Activated CD4-positive, alpha-beta T cell treated with anti-CD3 and anti-CD28 coated beads, Interleukin-2, amount 10 ng/mL, durations not matched to agents 7 days and 5 days (primary cell): ENCODE data around the gene CPLX1. TPM values are rescaled to one million over a fixed set of nuclear protein-coding genes. Genes with fewer than 3 reads are reported as not detected.
"Not testable (repeated sequence)": the region's sequence is repeated elsewhere in the genome, so short reads cannot be mapped to it uniquely, and the experiment has no call there.

ENCODE experiments used
- CTCF ChIA-PET: fragments of 350-600 bp; sonication (Branson Sonifier 250); formaldehyde crosslinking; loops from one replicate; lab custom pipeline; 2021; ENCODE audit warnings: antibody characterized with exemption; lab: Charles Lee
- POLR2A ChIA-PET: fragments of 350-600 bp; sonication (Branson Sonifier 250); formaldehyde crosslinking; loops from one replicate; lab custom pipeline; 2021; ENCODE audit warnings: antibody characterized with exemption; lab: Charles Lee
- DNase-seq: peaks from one replicate; pipeline ENCODE4 v3.0.0-alpha.2; 2020
- H3K27ac Mint-ChIP-seq: one replicate; pipeline ENCODE4 v1.8.0; 2021; ENCODE audit warnings: mild to moderate bottlenecking, moderate library complexity, mixed read lengths
- H3K27me3 Mint-ChIP-seq: one replicate; pipeline ENCODE4 v1.8.0; 2021; ENCODE audit warnings: mixed read lengths
- H3K36me3 Mint-ChIP-seq: one replicate; pipeline ENCODE4 v1.8.0; 2021; ENCODE audit warnings: low read depth, mixed read lengths
- H3K4me1 Mint-ChIP-seq: one replicate; pipeline ENCODE4 v1.8.0; 2021; ENCODE audit warnings: mixed read lengths
- H3K4me3 Mint-ChIP-seq: one replicate; pipeline ENCODE4 v1.8.0; 2021; ENCODE audit warnings: mild to moderate bottlenecking, moderate library complexity, mixed read lengths
- H3K9me3 Mint-ChIP-seq: one replicate; pipeline ENCODE4 v1.8.0; 2021; ENCODE audit warnings: mixed read lengths
- total RNA-seq, 2 experiments: library from RNA; stranded (reverse); gene quantifications; one replicate each; pipeline ENCODE4 v1.2.3, GENCODE V29; 2021

CPLX1 gene
- total RNA-seq, 2 experiments from 2014 or later, result 0.17 to 0.42 TPM

GRCh38 chr4:788636-789297 lies 37.2 kb downstream of the CPLX1 start:
- POLR2A ChIA-PET, result no interaction called here
- H3K4me3 Mint-ChIP-seq, result no peak overlapping the region
- peaks cover 39% of the 10 kb centered on the region for H3K27me3 Mint-ChIP-seq
- H3K4me1 Mint-ChIP-seq, result peaks cover 26% of the 10 kb centered on the region
- H3K9me3 Mint-ChIP-seq, result no peaks in the 10 kb centered on the region
- DNase-seq, result no peak
- CTCF ChIA-PET, result no interaction called here
- H3K27ac Mint-ChIP-seq, result no peak overlapping the region
- H3K36me3 Mint-ChIP-seq, result peaks cover 2% of the 10 kb centered on the region

- H3K9me3 Mint-ChIP-seq, result no peaks in the 10 kb centered on the region
- H3K27me3 Mint-ChIP-seq, result peaks cover 35% of the 10 kb centered on the region
- H3K27ac Mint-ChIP-seq, result no peak overlapping the region
- ChIA-PET POLR2A (no interaction called here), CTCF (no interaction called here)
- no peak for DNase-seq
- H3K4me3 Mint-ChIP-seq, result no peak overlapping the region
- H3K36me3 Mint-ChIP-seq, result peaks cover 2% of the 10 kb centered on the region
- H3K4me1 Mint-ChIP-seq, result peaks cover 26% of the 10 kb centered on the region
Observed at GRCh38 chr4:788006-788635, 37.8 kb downstream of the CPLX1 start.

DNA sequence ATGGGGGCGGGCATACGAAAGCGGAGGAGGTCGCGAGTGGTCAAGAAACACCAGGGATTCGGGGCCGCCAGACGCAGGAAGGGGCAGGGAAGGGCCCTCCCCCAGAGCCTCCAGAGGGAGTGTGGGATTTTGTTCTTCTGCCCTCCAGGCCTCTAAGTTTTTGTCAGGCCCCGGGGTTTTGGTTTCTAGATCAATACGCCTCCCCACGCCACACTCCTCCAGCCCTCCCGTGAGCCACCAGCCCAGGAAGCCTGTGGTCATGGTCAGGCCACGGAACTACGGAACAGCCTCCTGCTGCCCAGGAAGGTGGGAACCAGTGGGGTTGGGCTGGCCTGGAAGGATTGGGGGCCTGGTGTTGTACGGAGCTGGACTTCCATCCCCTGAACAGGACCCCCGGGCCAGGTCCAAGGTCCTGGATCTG lies 38.4 kb downstream of the CPLX1 start:
- Mint-ChIP-seq H3K27ac (no peak overlapping the region), H3K4me1 (peaks cover 24% of the 10 kb centered on the region), H3K9me3 (no peaks in the 10 kb centered on the region), H3K36me3 (peaks cover 2% of the 10 kb centered on the region), H3K4me3 (no peak overlapping the region), H3K27me3 (peaks cover 29% of the 10 kb centered on the region)
- DNase-seq, result no peak
- POLR2A ChIA-PET, result no interaction called here
- CTCF ChIA-PET, result no interaction called here

GRCh38 chr4:786861-787300 lies 39.0 kb downstream of the CPLX1 start:
- Mint-ChIP-seq H3K27me3 (peaks cover 26% of the 10 kb centered on the region), H3K4me3 (no peak overlapping the region), H3K9me3 (no peaks in the 10 kb centered on the region), H3K27ac (no peak overlapping the region), H3K4me1 (peaks cover 28% of the 10 kb centered on the region), H3K36me3 (peaks cover 2% of the 10 kb centered on the region)
- POLR2A ChIA-PET, result no interaction called here
- CTCF ChIA-PET, result interaction anchor here (0.6 kb wide), 1 partner anchor 429 kb away, joined by 3 read pairs; no protein-coding TSS in a partner anchor
- no peak for DNase-seq

GRCh38 chr4:786074-786741 lies 39.7 kb downstream of the CPLX1 start:
- no peaks in the 10 kb centered on the region for H3K9me3 Mint-ChIP-seq
- H3K4me1 Mint-ChIP-seq, result peaks cover 29% of the 10 kb centered on the region
- peaks cover 26% of the 10 kb centered on the region for H3K27me3 Mint-ChIP-seq
- no peak for DNase-seq
- no peak overlapping the region for H3K4me3 Mint-ChIP-seq
- ChIA-PET CTCF (interaction anchor here (0.6 kb wide), 1 partner anchor 429 kb away, joined by 3 read pairs; no protein-coding TSS in a partner anchor), POLR2A (no interaction called here)
- H3K27ac Mint-ChIP-seq, result no peak overlapping the region
- H3K36me3 Mint-ChIP-seq, result peaks cover 2% of the 10 kb centered on the region

DNA sequence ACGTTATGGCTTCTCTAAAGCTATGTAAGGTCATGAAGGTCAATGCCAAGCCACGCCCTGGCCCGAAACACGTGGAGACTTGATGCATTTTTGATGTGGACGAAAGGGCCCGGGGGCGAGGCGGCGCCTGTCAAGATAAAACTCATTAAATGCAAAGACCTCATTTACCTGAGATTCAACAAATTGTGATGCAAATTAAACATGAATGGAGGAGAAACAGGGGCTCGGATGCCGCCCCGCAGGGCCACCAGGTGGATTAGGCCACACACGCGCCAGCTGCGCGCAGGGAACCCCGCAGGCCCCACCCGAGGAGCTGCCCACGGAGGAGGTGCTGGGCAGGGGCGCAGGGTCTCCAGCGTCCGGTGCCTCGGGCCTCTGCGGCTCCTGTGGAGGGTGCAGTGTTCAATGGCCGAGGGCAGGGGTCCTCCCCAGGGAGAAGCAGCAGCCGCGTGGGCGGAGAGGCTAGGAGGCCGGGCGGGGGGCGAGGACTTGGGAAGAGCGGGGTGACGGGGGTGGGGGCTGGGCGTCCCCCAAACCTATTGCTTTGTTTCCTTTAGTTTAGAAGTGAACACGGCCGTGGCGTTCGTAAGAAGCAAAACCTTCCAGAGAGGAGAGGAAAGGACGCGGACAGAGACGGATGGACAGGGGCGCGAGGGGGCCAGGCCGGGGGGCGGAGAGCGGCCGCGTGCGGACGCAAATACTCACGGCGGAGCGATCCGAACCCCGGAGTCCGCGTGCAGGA lies 40.4 kb downstream of the CPLX1 start:
- POLR2A ChIA-PET, result no interaction called here
- H3K27me3 Mint-ChIP-seq, result peaks cover 22% of the 10 kb centered on the region

DNA sequence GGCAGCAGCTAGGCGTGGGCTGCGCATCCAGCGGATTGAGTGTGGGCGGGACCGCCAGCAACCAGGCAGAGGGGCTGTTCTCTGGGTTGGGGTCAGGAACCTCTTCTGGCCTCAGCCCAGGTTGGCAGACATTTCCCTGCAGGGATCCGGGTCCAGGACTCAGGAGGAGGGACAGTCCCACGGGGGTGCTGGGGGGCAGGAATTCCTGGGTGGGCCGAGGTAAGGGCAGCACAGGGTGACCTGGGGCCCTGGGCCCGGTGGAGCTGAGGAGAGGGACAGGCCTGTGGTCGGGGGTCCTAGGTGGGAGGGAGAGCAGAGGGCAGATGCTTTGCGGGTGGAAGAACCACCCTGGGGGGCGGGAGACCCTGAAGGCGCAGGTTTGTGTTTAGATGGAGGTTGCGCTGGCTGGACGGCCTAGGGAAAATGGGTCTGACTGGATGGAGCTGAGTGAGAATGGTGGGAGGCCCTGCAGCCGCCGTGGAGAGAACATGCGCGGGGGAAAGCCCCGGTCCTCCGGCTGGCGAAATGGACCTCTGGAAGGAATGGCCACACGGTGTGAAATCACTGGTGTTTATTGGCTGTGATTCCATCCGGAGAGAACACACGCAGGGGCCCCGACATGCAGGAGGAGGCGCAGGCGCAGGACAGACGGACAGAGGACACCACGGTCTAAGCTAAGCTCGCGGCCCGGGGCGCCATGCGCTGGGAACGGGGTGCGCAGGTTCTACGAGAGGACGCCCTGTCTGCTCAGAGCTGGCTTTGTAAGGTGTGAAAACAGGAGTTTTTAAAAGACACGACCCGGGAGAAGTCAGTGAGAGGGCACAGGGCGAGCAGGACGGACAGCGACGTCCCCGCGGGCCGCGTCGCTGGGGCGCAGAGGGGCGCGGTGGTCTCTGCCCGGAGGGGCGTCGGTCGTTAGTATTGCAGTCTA lies 41.3 kb downstream of the CPLX1 start:
- Mint-ChIP-seq H3K27me3 (peaks cover 21% of the 10 kb centered on the region), H3K9me3 (no peaks in the 10 kb centered on the region), H3K27ac (no peak overlapping the region), H3K4me1 (peaks cover 40% of the 10 kb centered on the region), H3K4me3 (no peak overlapping the region), H3K36me3 (peaks cover 13% of the 10 kb centered on the region)
- ChIA-PET CTCF (interaction anchor here (0.9 to 1.8 kb wide), 3 partner anchors 9 to 42 kb away, joined by 3 to 8 read pairs (median 4); no protein-coding TSS in a partner anchor), POLR2A (no interaction called here)
- DNase-seq, result no peak

More for the DNA sequence above, 40.4 kb downstream of the CPLX1 start:
- Mint-ChIP-seq H3K9me3 (no peaks in the 10 kb centered on the region), H3K27ac (no peak overlapping the region), H3K4me1 (peaks cover 32% of the 10 kb centered on the region), H3K36me3 (peaks cover 5% of the 10 kb centered on the region), H3K4me3 (no peak overlapping the region)
- CTCF ChIA-PET, result interaction anchor here (0.9 to 1.8 kb wide), 2 partner anchors 9 to 11 kb away, joined by 3 to 8 read pairs; no protein-coding TSS in a partner anchor
- DNase-seq, result no peak

DNA sequence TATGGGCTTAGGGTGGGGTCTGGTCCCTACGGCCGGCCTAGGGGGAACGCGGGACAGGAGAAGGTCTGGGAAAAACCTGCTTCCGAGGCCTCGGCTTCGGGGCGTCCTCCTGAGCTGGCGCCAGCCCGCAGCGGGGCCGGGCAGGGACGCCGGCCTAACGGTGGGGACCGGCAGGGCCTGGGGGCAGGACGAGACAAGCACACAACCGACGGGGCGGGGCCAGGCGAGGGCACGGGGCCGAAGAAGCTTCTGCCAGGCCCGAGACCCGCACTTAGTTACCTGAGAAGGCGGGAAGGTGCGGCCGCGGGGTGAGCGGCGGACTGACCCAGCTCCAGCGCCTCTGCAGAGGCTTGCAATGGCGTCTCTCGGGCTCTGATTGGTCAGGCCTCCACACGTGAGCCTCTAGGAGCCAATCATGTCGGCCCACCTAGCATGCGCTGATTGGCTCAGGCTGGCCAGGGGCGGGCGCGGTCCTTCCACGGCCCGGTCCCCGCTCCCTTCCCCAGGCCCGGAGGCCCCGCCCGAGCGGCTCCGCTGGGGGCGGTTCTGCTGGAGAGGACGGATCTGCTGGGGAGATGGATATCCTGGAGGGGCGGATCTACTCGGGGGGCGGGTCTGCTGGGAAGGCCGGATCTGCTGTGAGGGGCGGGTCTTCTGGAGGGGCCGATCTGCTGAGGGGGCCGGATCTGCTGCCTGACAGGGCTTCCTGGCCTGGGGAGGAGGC lies 44.3 kb downstream of the CPLX1 start:
- peaks cover 17% of the 10 kb centered on the region for H3K27me3 Mint-ChIP-seq
- peak overlapping the region; percentile 91 for H3K27ac Mint-ChIP-seq
- CTCF ChIA-PET, result interaction anchor here (2.1 to 2.7 kb wide), 2 partner anchors 12 to 39 kb away, joined by 9 to 10 read pairs; no protein-coding TSS in a partner anchor
- H3K4me1 Mint-ChIP-seq, result peaks cover 51% of the 10 kb centered on the region
- peaks cover 40% of the 10 kb centered on the region for H3K36me3 Mint-ChIP-seq
- H3K4me3 Mint-ChIP-seq, result peak overlapping the region; percentile 83
- POLR2A ChIA-PET, result interaction anchor here (0.7 kb wide), 1 partner anchor 74 kb away, joined by 3 read pairs; no protein-coding TSS in a partner anchor
- no peaks in the 10 kb centered on the region for H3K9me3 Mint-ChIP-seq
- peak; percentile 99 for DNase-seq

DNA sequence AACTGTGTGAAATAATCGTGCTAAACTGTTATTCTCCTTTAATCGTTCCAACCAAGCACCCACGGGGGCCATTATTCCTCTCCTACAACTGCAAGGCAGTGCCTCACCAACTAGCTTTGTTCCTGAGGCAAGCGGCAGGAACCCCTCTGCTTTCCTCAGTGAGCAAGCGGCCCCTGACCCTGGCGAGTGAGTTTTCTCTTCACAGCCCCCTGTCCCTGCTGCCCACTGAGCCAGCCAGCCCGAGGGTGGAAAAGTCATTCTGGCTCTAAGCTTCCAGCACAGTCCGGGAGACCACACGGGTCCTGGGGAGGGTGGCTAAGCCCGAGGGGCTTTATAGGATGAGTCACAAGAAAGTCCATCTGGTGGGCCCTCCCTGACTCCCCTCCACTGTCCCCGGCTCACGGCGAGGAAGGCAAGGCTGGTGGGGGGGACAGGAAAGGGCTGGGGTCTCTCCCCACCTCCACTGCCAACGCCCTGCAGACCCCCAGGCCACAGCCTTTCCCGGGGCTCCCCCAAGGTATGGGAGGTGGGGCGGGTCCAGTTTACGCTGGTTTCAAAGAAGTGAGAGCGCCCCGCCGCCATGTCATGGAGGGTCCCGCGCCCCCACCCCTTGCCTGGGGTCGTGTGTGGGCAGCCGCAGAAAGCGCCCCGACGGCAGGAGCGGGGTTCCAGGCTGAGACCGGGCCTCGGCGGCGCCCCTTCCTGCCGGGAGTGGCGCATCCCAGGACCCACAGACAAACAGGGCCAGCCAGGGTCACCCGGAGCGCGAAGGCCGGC lies 45.0 kb downstream of the CPLX1 start:
- DNase-seq, result no peak
- ChIA-PET POLR2A (interaction anchor here (0.7 kb wide), 1 partner anchor 152 kb away, joined by 4 read pairs; no protein-coding TSS in a partner anchor), CTCF (interaction anchor here (1.8 to 2.7 kb wide), 2 partner anchors 38 kb away, joined by 4 to 9 read pairs; no protein-coding TSS in a partner anchor)
- peaks cover 17% of the 10 kb centered on the region for H3K27me3 Mint-ChIP-seq
- peaks cover 44% of the 10 kb centered on the region for H3K36me3 Mint-ChIP-seq
- peaks cover 54% of the 10 kb centered on the region for H3K4me1 Mint-ChIP-seq
- H3K9me3 Mint-ChIP-seq, result no peaks in the 10 kb centered on the region
- H3K4me3 Mint-ChIP-seq, result peak overlapping the region; percentile 83
- peak overlapping the region; percentile 91 for H3K27ac Mint-ChIP-seq

GRCh38 chr4:780255-780654 lies 45.7 kb downstream of the CPLX1 start:
- DNase-seq, H3K9me3 Mint-ChIP-seq: not testable (repeated sequence)
- Mint-ChIP-seq H3K36me3 (peaks cover 51% of the 10 kb centered on the region), H3K4me3 (peak overlapping the region; percentile 83), H3K27me3 (peaks cover 12% of the 10 kb centered on the region), H3K4me1 (peaks cover 56% of the 10 kb centered on the region), H3K27ac (peak overlapping the region; percentile 91)
- CTCF ChIA-PET, result interaction anchor here (1.8 kb wide), 1 partner anchor 38 kb away, joined by 4 read pairs; no protein-coding TSS in a partner anchor
- POLR2A ChIA-PET, result interaction anchor here (0.7 kb wide), 1 partner anchor 152 kb away, joined by 4 read pairs; no protein-coding TSS in a partner anchor
